DMS 273 (cell line): ENCODE results near the gene SAMD14.

Source experiments
- DNase-seq: peaks from one replicate; lab custom pipeline; 2025; ENCODE audit not compliant: unreplicated experiment; lab: John Stamatoyannopoulos, UW

SAMD14 gene

DNA sequence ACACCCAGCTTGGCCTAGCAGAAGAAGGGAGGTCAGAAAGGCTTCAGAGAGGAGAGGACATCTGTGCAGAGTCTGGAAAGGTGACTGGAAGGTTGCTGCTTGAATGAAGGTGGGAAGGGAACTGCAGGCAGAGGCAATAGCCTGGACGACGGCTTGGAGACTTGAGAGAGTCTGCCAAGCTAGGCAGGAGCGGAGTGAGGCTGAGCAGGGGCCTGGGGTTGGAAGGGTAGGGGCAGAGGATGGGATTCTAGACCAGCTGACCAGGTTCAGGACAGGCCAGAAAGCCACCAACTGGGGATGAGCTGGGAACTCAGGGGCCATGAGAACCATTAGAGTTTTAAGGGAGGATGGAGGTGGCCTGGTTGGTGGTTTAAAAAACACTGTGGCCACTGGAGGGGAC is 35.5 kb upstream of the SAMD14 start:
- DNase-seq = no peak

DNA sequence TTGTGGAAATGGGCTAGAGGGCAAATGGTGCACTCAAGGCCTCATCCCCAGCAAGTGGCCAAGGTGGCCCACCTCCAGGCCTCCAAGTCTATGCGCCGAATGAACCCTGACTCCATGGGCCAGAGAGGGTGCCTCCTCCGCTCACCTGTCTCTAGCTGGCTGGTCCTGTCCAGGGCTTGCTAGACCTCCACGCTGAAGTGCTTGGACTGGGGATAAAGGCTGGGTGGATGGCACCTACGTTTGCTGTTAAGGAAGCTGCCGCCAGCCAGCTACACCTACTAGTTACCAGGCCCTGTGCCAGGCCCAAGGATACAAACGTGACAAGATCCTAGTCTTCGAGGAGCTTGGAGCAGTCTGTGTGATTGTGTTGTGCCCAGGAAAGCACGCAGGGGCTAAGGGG is 35.1 kb upstream of the SAMD14 start:
- no peak for DNase-seq

DNA sequence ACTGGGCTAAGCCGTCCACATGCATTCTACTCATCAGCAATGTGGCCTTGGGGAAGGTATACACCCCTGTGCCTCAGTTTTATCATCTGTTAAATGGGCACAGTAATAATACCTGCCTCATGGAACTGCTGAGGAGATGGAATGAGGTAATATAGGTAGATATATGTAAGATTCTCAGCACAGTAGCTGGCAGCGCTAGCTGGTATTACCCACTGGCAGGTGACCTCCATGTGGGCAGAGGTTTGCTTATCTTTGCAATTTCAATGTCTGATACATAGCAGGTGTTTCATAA is 34.7 kb upstream of the SAMD14 start:
- DNase-seq = no peak

DNA sequence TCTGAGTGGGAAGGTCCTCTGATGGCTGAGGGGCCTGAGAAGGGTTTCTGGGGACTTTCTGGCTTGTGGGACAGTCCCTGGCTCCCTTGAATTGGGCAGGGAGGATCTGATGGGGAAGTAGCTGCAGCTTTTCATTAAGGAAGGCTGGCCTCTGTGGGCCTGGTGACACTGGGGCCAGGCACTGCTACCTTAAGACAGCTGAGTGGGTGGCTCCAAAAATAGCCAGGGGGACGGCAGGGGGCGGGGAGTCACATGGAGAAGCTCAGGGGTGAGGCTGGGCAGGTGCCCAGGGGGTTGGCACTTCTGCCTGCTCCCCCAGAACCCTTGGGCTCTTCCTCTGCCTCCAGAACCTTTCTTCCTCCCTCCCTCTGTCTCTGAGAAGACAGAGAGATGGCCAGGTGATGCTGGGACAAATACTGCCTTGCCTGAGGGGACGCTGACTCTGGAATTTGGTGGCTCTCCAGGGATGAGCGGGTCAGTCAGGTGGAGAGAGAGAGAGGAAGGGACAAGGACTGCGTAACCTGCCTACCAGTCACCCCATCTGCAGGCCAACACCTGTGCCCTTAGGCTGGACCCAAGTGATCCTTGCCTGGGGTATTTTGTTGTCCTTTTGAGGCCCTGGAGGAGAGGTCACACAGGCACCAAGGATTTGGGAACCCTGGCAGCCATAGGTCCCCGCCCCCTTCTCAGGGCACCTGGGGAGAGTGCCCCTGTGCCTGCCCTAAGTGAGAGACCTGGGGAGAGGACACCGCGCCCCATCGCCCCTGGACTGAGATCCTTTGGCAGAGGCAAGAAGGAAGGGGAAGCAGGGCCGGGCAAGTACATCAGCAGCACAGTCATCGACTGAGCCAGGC is 34.1 kb upstream of the SAMD14 start:
- no peak for DNase-seq

DNA sequence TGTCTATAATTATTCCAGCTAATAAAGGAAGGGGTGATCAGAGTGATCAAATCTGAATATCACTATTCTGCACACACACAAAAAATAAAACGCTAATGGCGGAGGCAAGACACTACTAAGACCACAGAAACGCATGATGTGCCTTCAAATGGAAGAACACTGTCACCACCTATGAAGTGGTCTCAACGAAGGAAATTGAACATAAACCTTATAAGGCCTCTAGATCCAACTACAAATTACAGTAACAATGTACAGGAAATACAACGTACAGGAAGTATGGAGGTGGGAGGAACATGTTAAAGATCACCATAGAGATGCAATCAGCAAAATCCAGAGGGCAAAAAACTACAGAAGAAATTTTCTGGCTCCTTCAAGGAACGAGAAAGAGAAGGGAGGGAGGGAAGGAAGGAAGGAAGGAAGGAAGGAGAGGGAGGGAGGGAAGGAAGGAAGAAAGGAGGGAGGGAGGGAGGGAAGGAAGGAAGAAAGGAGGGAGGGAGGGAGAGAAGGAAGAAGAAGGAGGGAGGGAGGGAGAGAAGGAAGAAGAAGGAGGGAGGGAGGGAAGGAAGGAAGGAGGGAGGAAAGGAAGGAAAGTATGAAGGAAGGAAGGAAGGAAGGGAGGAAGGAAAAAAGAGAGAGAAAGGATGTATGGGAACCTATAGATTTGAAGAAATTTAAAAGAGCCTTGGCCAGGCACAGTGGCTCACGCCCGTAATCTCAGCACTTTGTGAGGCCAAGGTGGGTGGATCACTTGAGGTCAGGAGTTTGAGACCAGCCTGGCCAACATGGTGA is 32.7 kb upstream of the SAMD14 start:
- no peak for DNase-seq

DNA sequence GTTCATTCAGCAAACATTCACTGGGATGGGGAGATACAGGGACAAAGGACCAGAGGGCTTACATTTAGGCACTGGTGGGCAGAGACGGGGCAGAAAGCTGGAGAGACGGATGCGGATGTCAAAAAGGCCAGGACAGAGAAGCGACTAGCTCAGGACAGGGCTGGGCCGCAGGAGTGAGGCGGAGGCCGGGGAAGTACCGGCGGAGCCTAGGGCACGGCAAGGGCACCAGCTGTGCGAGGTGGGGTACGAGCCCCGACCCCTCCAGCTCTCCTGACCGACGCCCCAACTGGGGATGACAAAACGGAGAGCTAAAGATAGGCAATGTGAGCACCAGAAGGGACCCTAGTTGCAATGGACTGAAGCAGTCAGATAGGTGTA is 31.9 kb upstream of the SAMD14 start:
- no peak for DNase-seq

DNA sequence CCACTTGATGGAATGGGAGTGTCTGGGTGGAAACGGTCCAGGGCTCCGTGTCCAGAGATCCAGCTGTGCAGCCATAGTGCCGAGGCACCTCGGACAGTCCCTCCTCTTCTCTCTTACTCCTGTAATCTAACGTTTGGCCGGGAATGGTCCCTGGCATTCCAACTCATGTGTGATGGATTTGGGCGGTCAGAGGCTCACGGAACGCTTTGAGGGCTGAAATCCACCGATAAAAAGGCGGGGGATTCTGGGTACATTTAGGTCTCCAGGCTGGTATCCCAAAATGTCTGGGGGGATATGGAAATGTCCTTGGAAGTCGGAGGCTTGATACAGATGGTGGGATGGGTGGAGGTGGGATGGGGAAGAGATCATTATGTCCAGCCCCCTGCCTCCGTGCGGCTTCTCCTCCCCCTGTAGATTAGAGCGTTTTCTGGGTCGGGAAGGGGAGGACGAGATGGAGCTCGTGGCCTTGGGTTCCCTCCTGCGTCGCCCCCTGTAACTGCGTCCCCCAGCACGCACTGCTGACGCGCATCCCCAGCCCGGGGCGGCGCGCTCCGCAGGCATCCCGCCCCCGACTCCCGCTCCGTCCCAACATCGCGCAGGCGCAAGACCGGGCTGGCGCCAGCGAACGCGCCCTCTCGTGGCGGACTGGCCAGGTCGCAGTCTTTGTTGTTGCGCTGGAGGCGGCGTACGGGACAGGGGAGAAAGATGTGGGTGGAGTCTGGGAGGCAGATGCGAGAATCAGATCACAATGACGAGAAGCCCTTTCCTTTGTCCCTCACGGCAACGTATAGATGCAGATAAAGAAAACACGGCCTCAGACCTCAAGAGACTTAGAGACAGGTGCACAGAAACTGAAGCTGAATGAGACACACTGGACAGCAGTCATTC is 31.3 kb upstream of the SAMD14 start:
- DNase-seq = peak; percentile 97

DNA sequence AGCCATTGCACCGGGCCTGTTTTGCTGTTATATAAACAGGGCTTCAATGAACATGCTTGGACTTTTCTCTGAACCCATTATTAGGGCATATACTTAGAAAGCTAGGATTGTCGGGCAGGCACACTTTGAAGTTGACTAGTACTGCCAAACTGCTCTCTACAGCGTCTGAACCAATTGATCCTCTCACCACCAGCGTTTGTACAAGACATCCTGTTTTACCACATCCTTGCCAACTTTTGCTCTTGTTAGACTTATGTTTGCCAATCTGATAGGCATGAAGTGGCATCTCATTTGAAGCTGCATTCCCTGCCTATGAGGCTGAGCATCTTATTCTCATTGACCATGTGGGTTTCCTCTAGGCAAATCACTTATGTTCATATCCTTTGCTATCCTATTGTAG is 27.9 kb upstream of the SAMD14 start:
- no peak for DNase-seq

DNA sequence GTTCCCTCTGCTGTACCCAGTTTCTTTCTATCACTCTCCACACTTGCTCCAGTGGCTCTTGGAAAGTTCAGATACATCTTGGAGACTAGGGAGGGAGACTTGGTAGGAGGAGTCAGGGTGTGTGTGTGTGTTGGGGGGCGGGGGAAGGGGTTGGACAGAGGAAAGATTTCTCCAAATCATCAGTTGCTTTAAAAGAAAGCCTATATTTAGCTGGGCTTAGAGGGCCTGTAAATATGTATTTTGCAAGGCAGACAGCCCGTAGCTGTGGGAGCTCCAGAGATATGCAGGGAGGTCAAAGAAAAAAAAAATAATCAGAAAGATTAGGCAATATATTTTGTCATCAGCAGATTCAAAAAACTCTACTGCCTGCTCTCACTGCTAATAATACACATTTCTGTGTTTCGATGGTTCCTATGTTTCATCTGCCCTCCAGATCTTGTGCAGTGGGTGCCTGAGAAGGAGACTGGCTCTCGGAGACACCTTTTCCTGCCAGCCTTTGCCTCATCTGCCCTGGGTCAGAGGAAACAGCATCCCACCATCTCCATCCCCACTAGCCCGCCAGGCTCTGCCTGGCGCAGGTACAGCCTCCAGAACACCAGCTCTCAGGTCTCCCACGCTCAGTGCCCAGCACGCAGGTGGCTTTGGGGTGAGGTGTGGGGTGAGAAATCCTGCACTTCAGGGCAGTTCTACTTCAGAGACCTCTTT is 25.3 kb upstream of the SAMD14 start:
- DNase-seq = no peak

DNA sequence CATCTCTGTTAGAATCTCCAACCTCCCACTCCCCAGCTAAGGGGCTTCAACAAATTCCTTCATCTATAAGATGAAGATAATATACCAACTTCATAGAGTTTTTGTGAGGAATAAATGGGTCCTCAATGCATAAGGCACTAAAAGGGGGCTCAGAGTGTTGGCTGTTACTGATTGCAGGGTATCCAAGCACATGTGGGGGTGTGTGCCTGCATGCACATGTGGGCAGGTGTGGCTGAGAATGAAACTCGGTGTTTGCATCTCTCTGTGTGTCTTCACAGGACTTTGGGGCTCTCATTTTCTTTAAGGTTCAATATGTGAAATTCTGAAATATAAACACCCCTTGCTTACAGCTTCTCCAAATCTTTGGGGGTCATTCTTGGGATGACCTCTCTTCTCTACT is 24.6 kb upstream of the SAMD14 start:
- no peak for DNase-seq

DNA sequence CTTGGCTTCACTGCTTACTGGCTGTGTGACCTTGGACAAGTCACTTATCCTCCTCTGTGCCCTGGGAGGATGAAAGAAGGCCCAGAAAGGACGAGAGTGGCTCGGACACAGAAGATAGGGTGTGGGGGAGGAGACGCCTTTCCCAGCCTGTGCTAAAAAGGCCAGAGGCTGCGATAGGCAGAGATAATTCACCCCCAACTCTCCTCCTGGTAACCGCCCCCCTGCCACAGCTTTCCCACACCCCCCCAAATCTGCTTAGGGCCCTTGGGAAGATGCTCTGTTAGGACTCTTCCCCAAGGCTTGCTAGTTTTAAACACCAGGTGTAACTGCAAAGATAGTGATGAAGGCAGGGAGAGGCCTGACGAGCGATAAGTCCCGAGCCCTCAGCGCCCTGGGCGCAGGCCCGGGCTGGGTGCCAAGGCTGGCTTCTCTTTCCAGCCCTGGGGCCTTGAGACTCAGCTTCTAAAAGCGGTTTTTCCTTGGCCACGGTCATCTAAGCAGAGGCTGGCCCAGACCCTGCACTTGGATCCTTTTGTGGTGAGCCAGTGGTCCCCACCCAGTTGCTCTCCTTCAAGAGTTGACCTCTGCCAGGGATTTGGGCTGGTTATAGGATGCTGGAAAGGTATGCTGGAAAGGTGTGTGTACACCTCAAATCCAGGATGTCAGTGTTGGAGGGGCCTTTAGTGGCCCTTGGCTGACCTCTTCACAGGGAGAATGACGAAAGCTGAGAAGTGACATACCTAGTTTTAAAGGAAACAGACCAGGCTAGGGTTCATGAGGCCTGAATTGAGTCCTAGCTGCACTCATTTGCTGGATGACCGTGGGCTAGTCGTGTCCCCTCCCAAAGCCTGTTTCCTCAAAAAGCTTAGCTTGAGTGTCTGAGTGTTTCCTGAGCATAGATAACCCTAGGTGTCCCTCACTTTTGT is 24.0 kb upstream of the SAMD14 start:
- DNase-seq = peak; percentile 27

DNA sequence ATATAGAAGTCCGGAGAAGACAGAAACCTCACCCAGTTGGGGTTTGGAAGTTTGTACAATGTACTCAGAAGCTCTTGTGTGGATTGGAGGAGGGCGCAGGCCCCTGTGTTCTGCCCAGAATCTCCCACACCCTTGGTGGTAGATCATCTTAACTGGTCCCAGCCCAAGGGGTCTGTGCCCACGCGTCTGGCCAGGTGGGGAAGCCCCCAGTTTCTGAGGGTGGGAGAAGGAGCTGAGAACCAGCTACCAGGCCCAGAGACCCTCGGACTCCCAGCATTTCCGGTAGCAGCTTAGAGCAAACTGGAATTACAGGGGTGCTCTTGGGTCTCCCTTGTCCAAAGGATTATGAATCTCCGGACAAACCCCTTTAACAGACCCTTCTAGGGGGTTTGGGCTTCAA is 22.8 kb upstream of the SAMD14 start:
- DNase-seq = no peak

DNA sequence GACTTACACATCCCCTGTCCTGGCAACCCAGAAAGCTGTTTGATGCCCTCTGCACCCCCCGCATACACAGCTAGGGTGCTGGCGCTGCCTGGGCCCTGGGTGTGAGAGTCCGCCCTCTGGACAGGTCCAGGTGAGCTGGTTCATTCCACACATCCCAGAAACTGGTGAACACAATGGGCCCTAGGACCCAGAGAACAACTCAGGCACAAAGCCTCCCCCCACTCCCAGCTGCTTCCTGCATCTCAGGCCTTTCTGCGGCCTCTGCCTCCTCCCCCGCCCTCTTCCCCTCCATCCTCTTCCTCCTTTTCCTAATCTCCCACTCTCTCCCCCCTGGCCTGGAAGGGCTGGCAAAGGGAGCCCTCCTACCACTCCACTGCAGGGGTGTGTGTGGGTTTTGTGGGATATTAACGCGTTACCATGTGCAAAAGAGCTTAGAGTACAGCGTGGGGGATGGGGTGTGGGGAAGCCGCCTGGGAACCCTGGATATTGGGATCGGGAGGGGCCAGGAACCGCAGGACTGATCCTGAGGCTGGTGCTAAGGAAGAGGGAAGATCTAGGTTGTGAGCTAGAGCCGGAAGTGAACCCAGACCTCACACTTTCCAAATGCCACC is 22.1 kb upstream of the SAMD14 start:
- peak; percentile 93 for DNase-seq

DNA sequence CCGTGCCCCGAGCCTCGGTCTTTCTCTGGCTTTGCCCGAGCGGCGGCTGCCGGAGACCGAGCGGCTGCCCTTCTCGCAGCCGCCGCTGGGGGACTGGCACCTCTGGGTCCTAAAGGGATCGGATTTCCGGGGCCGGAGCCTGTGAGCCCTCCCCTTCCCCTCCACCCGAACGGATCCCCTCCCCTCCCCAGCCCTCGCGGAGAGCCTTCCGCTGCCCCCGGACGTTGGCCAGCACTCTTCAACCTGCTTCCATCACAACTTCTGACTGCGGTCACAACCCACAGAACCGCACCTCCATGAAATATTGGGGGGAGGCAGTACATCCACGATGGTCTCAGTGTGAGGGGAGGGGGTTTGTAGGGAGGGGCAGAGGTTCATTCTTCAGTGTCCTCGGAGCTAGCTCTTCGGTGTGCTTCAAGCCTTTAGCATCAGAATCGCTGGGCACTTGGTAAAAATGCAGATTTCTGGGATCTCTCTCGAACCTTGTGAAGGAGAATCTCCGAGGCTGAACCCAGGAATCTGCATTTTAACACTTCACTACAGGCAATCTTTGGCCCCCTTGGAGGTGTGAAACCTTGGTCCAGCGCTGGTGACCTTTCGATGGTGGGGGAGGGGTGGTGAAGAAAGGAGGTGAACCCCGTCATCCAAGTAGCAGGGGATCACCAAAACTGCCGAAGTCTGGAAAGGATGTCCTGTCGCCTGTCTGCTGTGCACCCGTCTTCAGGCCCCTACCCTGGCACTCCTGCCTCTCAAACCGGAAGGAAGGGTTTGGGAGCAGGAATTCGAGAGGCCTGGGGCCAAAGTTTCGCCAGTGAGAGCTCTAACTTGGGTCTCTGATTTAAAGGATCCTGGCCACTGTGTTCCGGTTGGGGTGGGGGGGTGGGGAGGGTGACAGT is 21.3 kb upstream of the SAMD14 start:
- DNase-seq = peak; percentile 96

DNA sequence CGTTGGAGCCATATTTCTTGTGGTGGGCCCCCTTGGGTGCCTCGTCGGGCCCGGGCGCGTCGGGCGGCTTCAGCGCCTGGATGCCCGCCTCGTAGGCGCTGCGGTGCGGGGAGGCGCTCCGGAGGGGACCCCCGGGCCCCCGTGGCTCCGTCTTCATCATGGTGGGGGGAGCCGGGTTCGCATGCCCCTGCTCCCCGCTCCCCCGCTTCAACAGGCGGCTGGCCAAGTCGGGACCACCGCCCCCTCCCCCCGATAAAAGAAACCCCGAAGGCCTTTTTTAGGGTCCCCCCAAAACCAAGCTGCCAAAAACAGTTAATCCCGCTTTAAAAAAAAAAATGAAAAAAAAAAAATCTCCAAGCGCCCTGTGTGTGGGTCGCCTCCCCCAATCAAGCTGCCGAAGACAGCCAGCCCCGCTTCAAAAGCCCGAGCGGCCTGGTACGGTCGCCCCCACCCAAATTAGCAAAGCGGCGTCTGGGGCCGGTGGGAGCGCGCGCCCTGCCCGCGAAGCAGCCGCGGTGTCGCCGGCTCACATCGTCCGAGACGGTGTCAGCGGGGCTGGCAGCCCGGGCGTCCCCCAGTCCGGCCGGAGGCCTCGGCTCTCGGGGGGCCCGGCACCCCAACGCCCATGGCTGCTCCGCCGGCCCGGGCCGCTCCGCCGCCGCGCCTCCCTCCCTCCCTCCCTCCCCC is 20.5 kb upstream of the SAMD14 start, which contains the start of gene PPP1R9B:
Gene PPP1R9B, minus strand, starts transcription at position 324 of the 687 bp plus-strand sequence. Its CDS starts 164 bp downstream, at position 160.
- DNase-seq = peak; percentile 72

DNA sequence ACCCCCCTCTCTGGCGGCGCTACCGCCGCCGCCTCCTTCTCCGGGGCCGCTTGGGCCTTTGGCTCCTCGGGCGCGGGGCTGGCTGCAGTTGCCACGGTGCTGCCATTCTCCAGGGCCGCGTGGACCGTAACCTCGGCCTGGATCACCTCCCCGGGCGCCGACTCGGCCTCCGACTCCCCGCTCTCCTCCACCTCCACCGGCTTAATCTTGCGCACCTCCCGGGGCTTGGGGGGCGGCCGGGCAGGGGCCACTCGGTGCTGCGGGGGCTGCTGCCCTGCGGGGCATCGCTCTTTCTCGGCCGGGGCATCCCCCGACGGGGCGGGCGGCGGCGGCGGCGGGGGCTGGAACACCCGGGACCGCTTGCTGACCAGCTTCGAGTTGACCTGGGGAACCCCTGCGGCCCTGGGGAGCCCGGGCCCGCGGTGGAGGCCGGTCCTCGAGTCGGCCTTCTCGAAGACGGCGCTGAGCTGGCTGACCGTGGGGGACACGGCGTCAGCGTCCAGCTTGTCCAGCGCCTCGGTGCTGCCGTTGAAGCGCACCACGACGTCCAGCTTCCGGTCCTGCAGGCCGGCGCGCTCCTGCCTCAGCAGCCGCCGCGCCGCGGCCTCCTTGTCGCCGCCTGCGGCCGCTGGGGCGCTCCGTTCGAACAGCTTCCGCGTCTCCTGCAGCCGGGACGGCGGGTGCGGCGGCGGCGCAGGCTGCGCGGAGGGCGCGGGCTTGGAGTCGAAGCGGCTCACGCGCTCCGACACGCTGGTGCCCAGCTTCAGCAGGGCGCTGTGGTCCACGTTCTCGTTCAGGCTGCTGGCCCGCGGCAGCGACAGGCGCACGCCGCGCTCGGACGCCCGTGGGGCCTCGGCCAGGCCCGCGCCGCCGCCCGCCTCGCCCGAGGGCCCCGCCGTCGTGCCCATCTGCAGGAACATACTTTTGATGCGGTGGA is 19.7 kb upstream of the SAMD14 start:
- peak; percentile 82 for DNase-seq

DNA sequence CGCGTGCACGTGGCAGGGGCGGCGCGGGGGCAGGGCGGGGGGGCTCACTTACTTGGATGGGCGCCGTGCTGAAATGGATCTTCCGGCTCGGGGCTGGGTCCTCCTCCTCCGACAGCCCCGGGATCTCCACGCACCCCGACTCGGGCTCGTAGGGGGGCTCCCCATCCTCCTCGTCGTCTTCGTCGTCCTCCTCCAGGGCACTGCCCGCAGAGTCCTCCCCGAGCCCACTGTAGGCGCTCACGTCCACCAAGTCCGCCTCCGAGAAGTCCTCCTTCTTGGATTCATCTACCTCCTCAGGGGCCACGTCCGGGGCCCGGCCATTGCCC is 19.1 kb upstream of the SAMD14 start:
- no peak for DNase-seq
